Ishikawa (cell line): Measurements from ENCODE around the gene NTM.

Experiments
- CEBPB ChIP-seq: IDR thresholded peaks from 2 replicates; pipeline ENCODE4 v1.6.1; 2012
- CREB1 ChIP-seq: IDR thresholded peaks from 2 replicates; pipeline ENCODE4 v1.6.1; 2012; ENCODE audit warnings: low read depth
- EGR1 ChIP-seq: IDR thresholded peaks from 2 replicates; pipeline ENCODE4 v1.6.1; 2012
- NFIC ChIP-seq: IDR thresholded peaks from 2 replicates; pipeline ENCODE4 v1.6.1; 2012
- RAD21 ChIP-seq: IDR thresholded peaks from 2 replicates; pipeline ENCODE4 v1.6.1; 2012; ENCODE audit warnings: low read depth
- TAF1 ChIP-seq: IDR thresholded peaks from 2 replicates; pipeline ENCODE4 v1.6.1; 2012; ENCODE audit warnings: low read depth, mild to moderate bottlenecking
- TCF12 ChIP-seq: IDR thresholded peaks from 2 replicates; pipeline ENCODE4 v1.6.1; 2012; ENCODE audit warnings: low read depth
- TEAD4 ChIP-seq: IDR thresholded peaks from 2 replicates; pipeline ENCODE4 v1.6.1; 2012
- ZBTB7A ChIP-seq: IDR thresholded peaks from 2 replicates; pipeline ENCODE4 v1.6.1; 2012; ENCODE audit warnings: low read depth
- TF ChIP-seq, protein P1 (sequence below): IDR thresholded peaks from 2 replicates; pipeline ENCODE4 v1.6.1; 2012; ENCODE audit warnings: low read depth, mild to moderate bottlenecking
- TF ChIP-seq, protein P2 (sequence below): IDR thresholded peaks from 2 replicates; pipeline ENCODE4 v1.6.1; 2012

DNA sequence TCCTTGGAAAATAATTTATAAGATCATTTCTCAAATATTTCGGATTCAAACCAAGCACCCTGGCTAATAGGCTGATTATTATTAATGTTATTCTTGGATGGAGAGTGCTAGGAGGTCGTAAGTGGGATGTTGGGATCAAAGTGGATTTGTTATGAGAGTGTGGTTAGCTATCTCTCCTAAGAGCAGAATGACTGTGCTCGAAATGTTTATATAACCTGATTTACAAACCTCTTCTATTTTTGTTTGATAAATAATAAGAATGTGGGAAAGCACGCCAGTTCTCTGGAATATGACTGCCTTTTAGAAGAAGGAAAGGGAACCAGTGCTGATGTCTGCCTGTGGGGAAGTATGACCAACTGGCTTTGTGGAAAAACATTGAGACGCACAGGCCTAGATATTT lies 527.5 kb downstream of the NTM start:
- no peak for TF ChIP-seq RAD21
- TF ChIP-seq EGR1: no peak
- TF ChIP-seq TCF12: no peak
- no peak for TF ChIP-seq CEBPB
- no peak for TF ChIP-seq TAF1
- TF ChIP-seq, protein P1, sequence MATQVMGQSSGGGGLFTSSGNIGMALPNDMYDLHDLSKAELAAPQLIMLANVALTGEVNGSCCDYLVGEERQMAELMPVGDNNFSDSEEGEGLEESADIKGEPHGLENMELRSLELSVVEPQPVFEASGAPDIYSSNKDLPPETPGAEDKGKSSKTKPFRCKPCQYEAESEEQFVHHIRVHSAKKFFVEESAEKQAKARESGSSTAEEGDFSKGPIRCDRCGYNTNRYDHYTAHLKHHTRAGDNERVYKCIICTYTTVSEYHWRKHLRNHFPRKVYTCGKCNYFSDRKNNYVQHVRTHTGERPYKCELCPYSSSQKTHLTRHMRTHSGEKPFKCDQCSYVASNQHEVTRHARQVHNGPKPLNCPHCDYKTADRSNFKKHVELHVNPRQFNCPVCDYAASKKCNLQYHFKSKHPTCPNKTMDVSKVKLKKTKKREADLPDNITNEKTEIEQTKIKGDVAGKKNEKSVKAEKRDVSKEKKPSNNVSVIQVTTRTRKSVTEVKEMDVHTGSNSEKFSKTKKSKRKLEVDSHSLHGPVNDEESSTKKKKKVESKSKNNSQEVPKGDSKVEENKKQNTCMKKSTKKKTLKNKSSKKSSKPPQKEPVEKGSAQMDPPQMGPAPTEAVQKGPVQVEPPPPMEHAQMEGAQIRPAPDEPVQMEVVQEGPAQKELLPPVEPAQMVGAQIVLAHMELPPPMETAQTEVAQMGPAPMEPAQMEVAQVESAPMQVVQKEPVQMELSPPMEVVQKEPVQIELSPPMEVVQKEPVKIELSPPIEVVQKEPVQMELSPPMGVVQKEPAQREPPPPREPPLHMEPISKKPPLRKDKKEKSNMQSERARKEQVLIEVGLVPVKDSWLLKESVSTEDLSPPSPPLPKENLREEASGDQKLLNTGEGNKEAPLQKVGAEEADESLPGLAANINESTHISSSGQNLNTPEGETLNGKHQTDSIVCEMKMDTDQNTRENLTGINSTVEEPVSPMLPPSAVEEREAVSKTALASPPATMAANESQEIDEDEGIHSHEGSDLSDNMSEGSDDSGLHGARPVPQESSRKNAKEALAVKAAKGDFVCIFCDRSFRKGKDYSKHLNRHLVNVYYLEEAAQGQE: no peak
- no peak for TF ChIP-seq TEAD4
- TF ChIP-seq, protein P2, sequence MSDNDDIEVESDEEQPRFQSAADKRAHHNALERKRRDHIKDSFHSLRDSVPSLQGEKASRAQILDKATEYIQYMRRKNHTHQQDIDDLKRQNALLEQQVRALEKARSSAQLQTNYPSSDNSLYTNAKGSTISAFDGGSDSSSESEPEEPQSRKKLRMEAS: no peak
- no peak for TF ChIP-seq NFIC
- TF ChIP-seq ZBTB7A: no peak
- TF ChIP-seq CREB1: no peak
